Activated CD8-positive, alpha-beta memory T cell treated with anti-CD3 and anti-CD28 coated beads for 1 hour (primary cell): ENCODE results near the gene RPS21.
A peak's percentile ranks its signal among the peaks of the same experiment; 100 is the strongest.

Source experiments
- DNase-seq, 2 donors: peaks; one replicate each; pipeline ENCODE4 v3.0.0-alpha.2; 2020; ENCODE audit warnings: low read depth in 1 of 2; ENCODE audit errors: extremely low read depth in 1 of 2

The RPS21 gene

DNA sequence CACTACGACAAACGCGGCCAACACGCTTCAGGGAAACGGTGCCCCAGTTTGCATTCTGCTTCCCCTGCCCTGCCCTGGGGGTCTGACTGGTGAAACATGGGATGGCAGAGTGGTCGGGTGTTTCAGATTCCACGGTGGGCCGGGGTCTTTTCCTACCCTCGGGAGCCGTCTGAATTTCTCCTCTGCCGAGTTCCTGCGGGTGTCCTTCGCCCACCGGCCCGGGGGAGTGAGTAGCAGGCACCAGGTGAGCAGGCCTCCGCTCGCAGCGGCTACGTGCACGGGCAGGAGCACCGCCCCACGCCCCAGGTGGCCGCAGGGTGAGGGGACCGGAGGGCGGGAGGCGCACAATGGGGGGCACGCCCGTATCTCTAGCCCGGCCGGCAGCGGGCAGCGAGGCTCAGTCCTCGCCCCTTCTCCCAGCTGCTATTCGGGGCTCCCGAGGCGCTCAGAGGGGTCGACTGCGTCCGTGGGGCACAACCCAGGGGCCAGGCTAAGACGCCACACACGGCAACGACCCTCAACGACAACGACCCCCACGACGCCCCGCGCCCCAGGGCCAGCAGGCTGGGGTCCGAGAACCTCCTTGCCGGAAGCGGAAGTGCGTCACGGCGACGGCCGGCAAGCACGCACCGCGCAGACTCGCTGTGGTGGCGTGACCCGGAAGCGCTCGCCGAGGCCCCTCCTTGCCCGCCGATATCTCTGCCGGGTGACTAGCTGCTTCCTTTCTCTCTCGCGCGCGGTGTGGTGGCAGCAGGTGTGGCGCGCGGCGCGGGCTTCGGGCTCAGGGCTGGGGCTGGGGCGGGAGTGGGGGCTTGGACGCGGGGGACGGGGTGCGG is at the start of gene RPS21:
Gene RPS21, plus strand, starts transcription at position 721 of the 836 bp plus-strand sequence. CDS start 236 bp downstream, outside the sequence.
- peak; percentile 79 to 92 for DNase-seq

DNA sequence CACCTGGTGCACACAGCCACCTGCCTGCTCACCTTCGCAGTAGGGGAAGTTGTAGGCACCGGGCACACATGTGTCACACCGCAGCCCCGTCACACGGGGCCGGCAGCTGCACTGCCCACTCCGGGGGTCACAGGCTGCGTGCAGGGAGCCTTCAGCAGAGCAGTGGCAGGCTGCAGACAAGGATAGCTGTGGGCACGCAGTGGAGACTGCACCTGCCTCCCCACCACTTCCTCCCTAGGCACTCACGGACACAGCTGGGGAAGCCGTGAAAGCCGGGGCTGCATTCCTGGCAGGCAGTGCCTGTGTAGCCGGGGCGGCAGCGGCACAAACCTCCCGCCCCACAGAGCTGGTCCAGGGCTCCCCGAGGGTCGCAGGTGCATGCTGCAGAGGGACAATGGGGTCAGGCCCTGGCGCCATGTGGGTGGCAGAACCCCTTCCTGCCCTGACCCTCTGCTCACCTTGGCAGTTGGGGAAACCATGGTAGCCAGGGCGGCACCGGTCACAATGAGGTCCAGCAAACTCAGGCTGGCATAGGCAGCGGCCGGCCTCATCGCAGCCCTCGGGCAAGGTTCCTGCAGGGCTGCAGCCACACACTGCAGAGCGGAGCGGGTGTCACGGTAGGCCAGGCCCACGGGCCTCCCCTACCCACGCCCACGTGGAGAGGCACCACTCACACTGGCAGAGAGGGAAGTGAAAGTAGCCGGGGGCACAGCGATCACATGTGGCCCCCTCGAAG is 49.2 kb upstream of the RPS21 start:
- DNase-seq: no peak

DNA sequence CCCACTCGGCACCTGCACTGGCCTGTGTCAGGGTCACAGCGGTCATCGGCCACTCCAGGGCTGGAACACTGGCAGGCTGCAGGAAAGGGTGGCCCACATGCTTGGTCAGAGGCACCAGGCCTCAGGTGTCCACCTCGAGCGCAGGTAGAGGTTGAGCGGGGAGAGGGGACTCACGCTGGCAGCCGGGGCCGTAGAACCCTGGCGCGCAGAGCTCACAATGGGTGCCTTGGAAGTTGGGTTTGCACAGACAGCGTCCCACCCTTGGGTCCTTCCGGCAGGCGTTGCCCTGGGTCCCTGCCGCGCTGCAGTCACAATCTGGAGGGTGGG is 48.6 kb upstream of the RPS21 start:
- no peak for DNase-seq

DNA sequence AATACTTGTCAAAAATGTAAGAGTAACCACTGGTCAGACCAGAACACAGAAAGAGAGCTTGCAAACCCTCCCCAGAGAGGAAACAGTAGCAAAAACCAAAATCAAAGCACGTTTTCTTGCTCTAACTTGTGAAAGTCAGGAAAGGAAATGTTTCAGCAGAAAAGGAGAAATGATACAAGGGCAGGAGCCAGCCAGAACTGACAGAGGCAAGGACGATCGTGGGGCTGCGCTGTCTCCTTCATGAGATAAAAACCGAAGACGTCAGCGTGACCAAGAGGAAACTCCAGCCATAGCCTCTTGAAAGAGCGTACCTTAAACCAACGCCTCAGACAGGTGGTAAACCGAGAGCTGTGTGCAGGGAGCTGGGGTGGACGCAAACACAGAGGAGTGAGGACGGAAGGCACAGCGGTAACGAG is 47.2 kb upstream of the RPS21 start:
- DNase-seq: no peak

DNA sequence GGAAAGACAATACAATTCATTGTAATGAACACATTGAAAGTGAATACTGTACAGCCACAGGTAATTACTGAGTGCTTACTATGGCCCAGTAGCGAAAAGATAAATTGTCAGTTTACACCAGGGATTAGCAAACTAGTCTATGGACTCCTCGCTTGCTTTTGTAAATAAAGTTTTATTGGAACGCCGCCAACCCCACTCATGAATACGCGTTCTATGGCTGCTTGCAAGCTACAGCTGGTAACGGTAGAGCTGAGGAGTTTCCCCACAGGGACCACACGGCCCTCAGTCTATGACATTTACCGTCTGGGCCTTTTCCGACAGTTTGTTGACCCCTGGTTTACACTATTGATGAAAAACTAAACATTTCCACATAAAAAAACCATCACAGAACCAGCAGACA is 44.0 kb upstream of the RPS21 start:
- no peak for DNase-seq

DNA sequence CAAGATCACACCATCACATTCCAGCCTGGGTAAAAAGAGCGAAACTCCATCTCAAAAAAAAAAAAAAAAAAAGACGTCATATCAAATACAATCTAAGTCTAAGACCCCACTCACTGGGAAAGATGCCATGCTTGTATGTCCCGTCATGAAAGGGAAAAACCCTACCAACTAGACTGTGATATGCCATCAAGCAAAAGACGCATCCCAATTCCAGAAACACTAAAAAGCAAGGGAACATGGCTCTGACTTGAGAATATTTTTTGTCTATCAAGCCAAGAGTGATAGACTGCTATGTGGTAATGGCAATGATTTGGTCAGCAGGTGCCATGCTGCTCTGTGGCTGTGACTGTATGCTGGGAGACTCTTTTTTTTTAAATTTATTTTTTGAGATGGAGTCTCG is 42.8 kb upstream of the RPS21 start:
- DNase-seq: no peak

DNA sequence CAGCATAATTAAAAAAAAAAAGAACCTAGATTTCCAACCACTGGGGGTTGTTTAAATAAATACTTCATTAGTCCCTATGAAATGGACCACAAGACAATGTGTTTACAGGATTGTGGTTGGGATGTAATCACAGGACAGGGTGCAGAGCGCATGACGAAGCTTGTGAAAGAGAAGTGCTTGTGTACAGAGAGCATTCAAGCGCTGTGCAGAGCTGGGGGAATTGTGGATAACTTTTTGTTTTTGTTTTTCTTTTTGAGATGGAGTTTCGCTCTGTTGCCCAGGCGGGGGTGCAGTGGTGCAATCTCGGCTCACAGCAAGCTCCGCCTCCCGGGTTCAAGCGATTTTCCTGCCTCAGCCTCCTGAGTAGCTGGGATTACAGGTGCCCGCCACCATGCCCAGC is 42.1 kb upstream of the RPS21 start:
- no peak for DNase-seq

DNA sequence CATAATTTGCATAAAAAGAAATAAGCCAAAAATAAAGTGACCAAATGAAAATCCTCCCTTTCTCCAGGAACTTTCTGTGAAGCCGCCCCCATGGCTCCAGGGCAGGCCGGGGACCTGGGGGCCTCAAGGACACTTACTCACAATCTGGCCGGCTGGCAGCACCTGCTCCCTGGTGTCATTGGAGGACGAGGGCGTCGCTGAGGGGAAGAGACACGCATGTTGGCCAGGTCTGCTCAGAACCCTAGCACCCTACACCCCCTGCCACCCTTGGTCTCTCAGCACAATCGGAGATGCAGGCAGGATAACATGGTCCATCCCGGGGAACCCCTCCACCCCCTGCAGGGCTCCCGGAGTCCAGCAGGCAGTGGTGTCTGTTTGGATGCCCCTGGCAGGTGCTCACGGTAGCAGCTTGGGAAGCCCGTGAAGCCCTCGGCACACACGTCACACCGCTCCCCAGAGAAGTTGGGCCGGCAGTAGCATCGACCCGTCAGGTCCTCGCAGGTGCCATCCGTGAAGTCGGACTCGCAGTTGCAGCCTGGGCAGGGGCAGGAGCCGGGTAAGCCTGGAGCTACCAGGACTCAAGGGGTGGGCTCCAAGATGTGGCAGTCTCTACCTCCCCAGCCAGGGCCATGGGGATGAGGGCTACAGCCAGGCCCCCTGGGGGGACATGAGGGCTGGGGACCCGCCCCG is 41.1 kb upstream of the RPS21 start:
- DNase-seq: no peak

DNA sequence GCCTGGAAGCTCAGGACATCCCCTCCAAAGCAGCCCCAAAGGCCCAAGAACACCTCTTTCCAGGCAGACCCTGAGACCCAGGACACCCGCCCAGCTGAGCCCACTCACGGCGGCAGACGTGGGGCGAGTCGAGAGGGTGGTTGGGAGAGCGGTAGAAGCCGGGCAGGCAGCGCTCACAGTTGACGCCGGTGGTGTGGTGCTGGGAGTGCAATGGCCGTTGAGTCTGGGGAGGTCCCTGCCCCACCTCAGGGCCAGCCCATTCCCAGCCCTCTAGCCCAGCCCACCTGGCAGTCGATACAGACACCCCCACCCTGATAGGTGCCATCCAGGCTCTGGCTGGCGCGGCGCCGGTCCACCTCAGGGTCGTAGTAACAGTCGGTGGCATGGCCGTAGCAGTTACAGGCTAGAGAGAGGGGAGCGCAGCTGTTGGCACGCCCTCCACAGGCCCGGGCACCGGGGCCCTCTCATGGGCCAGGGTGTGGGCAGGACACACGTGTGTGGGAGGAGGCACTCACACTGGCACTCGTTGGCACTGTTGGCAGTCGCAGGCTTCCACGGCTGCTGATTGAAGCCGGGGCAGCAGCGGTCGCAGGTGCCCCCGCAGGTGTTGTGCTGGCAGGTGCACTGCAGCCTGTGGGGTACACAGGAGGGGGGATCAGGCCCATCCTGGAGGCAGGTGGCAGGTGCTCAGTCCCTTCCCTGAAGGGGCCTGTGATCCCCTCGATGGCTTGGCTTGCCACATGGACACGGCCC is 40.3 kb upstream of the RPS21 start:
- DNase-seq: no peak

DNA sequence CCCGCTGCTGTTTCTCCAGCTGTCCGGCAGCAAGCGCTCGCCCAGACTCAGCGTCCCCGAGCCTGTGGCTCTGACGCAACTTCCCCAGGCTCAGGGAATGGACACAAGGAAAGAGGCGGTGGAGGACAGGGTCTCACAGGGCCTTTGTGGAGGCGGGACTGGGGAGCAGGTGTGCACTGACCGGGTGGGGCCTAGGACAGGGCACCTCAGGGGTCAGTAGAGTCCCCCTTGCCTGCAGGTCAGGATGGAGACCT is 39.8 kb upstream of the RPS21 start:
- no peak for DNase-seq

DNA sequence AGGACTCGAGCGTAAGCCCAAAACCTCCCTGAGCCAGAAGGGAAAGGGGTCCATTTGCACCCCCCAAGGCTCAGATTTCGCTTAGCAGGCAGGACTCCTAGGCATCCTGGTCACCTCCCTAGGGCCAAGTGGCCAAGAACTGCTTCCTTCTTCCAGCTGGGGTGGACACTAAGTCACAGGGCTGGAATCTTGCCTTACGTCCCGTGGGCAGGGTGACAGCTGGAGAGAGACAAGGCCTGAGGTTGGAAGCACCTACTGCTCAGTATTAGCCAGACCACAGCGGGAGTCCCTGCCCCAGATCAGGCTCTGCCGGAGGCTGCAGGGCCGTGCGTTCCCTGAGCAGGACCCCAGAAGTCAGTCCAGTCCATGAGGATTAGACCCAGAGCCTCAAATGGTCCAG is 39.5 kb upstream of the RPS21 start:
- no peak for DNase-seq

DNA sequence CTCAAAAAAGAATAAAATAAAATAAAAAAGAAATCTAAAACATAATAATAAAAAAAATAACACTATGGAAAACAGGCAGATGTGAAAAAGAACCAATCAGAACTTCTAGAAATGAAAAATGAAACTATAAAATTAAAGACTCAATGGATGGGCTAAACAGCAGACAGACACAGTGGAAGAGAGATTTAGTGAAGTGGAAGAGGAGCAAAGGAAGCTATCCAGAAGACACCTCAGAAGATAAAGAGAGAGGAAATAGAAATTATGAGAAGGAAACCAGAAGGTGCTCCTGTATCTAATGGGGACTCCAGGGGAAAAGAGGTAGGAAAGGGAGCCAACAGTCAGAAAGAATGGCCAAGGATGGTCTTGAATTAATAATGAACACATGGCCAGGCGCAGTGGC is 38.3 kb upstream of the RPS21 start:
- no peak for DNase-seq

DNA sequence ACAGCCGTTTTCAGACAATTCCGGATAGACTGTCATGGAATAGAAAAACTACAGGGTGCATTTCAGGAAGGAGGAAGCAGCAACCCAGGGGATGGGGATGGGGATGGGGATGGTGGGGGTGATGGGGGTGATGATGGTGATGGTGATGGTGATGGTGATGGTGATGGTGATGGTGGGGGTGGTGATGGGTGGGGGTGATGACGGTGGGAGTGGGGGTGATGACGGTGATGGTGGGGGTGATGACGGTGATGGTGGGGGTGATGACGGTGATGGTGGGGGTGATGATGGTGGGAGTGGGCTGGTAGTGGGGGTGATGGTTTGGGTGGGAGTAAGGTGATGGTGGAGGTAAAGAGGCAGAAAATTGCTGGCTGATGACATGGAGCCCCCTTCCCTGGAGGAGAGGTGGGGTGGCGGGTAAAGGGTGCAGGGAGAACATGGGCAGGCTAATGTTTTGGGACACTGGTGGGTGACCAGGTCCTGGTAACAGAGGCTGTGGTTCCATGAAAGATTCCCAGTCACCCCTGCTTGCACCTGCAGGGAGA is 37.3 kb upstream of the RPS21 start:
- DNase-seq: no peak

DNA sequence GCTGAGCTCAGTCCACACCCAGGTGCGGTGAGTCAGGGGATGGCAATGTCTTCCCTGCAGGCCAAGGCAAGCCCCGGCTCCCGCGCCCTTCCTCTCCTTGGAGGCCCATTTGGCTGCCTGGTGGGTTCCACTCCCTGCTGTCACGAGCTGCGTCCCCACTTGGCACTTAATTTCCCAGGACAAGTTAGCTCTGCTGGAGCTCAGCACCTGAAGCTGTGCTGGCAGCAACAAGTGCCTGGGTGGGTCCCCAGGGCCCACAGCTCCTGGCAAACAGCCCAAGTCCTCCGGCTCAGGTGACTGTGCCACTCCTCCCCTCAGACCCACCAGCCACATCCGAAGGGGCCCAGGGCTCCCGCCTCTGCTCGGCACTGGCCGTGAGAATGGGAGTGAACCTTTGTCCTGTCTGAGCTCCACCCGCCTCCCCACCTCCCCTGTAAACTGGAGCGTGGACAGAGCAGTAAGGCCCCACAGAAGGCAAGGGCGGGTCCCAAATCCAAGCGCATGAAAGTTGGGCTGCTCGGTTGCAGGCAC is 36.7 kb upstream of the RPS21 start:
- DNase-seq: no peak

DNA sequence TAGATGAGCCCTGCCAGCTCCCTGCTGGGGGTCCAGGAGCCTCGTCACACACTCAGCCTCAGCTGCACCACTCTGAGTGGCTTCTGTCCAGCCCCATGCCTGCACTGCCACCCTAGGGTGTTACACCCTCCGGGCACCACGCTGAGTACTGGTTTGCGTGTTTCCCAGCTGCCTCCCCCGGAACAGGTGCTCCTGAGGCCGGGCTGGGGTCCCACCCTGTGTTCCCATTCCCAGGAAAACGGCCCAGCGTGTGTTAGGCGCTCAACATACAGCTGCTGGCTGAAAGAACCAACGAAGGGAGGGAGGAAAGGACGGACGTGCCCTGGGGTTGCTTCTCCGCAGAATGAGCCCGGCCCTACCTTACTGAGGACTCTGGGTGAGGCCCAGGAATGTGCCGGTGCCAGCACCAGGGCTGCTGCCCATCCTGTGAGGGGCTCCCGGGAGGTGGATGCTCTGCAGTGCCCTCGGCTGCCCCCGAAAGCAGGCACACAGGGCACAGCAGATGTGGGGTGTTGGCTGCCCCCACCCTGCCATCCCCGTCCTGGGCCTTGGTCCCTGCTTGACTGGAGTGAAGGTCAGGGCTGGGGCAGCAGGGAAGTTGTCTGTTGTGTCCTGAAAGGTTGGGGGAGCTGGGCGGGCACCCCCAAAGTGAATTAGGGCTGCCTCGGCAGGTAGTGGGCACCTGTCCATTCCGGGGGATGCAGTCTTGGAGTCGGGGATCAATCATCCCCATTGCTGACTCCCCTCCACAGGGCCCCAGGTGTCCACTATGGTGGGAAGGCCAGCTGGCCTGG is 36.1 kb upstream of the RPS21 start:
- no peak for DNase-seq

DNA sequence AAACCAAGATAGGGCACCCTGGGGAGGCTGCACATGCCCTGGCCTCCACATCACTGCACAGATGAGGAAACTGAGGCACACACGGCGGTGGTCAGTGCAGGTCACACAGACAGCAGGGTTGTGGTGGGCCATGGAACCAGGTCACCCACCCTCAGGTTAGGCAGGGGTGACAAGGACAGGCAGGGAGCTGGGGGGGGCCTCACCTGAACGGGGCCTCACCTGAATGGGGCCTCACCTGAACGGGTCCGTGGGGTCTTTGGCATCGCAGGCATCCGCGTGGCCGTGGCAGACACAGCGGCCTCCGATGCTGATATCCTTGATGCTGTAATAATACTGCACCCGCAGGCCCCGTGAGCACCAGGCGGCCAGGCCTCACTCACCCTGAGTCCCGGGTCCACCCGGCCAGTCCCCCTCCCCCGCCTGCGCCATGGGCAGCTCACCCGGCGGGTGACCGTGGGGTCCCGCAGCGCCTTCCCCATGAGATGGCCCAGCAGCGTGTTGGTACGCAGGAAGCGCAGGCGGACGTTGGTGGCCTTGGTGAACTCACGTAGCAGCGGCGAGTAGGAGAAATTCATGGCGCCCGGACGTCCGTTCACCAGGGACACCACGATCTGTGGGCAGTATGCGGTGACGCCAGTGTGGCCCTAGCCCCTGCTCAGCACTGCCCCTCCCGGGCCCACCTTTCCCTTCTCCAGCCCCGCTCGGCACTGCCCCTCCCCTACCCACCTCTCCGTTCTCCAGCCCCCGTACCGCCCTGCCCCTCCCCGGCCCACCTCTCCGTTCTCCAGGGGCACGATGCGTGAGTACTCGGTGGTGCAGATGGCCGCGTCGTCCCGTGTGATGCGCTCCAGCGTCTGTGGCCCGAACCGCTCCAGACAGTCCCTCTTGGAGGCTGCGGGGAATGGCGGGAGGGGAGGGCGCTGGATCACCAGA is 35.2 kb upstream of the RPS21 start:
- no peak for DNase-seq

DNA sequence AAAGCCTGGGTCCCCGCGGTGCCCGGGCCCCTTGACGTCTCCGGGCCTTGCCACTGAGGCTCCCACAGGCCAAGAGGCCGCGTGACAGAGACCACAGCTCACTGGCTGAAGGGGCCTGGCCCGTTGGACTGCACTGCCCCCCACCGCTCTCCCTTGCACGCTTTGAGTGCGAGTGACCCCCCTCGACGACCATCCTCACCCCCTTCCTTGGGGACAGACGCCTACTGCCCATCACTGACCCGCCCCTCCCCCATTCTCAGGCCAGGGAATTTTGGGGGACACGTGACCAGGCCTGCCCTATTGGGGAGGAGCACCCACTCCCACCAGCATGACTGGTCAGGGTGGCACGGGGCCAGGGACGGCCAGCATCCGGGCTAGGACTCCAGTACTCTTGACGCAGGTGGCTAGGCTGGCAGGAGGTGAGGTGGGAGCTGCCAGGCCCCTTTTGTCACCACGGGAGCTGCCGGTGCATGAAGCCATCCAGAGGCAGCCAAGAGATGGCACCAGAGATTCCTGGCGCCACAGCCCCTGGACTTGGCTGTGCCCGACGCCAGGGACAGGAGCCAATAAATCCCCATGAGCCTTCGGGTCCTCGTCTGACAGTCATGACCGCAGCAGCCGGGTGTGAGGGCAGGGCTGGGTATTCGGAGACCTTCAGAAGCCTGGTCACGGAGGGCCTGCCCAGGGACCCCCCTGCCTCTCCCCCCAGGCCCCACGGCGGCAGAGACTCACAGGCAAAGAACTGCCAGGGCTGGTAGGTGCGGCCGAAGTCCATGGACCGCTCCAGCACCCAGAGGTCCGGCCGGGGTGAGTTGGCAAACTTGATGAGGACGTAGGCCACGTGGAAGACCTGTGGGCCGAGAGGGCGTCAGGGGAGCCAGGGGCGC is 34.3 kb upstream of the RPS21 start:
- DNase-seq: no peak
